Middle frontal gyrus (tissue), 1 donor: Measurements from ENCODE around the gene PCDHA12.
A peak's percentile ranks its signal among the peaks of the same experiment; 100 is the strongest.
"Not testable (repeated sequence)": the region's sequence is repeated elsewhere in the genome, so short reads cannot be mapped to it uniquely, and the experiment has no call there.

ENCODE experiments used
- DNase-seq: peaks from one replicate; pipeline ENCODE4 v3.0.0-alpha.2; 2015; ENCODE audit warnings: low spot score; ENCODE audit errors: extremely low spot score

PCDHA12 gene

DNA sequence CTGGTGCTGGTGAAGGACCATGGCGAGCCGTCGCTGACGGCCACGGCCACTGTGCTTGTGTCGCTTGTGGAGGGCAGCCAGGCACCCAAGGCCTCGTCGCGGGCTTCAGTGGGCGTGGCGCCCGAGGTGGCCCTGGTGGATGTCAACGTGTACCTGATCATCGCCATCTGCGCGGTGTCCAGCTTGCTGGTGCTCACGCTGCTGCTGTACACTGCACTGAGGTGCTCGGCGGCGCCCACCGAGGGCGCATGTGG is 17.2 kb upstream of the PCDHA12 start:
- DNase-seq = no peak

DNA sequence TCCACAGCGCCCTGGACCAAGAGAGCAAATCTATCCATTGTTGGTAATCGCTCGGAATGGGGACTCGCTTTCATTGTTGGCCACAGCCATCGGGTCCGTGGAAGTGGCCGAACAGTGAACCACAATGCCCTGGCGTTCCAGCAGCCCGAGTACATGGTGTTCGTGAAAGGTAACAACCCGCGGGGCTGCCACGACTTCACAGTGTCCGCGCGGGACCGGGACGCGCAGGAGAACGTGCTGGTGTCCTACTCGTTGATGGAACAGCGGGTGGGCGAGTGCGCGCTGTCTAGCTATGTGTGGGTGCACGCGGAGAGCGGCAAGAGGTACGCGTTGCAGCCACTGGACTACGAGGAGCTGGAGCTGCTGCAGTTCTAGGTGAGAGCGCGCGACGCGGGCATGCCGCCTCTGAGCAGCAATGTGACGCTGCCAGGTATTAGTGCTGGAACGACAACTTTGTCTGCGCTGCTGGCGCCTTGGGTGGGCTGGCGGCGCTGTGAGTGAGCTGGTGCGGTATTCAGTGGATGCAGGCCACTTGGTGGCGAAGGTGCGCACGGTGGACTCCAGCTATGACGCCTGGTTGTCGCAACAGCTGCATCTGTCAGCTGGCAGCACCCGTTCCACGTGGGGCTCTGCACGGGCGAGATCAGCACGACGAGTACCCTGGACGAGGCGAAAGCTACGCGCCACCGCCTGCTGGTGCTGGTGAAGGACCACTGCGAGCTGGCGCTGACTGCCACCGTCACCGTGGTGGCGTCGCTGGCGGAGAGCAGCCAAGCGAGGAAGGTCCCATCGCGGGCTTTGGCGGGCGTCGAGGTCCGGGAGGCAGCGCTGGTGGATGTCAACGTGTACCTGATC is 12.4 kb upstream of the PCDHA12 start:
- no peak for DNase-seq

GRCh38 chr5:140868721-140869554 is 6.2 kb upstream of the PCDHA12 start, which contains the start of gene PCDHA11:
PCDHA11 (plus strand) TSS chr5:140868957; CDS start chr5:140869104, 147 bp downstream.
- DNase-seq = no peak

GRCh38 chr5:140869555-140869886 is 5.6 kb upstream of the PCDHA12 start:
- no peak for DNase-seq

- no peak for DNase-seq
These were observed 4.6 kb upstream of the PCDHA12 start for GRCh38 chr5:140870221-140871201.

GRCh38 chr5:140876541-140877261 is 1.6 kb downstream of the PCDHA12 start:
- not testable (repeated sequence) for DNase-seq

GRCh38 chr5:140877262-140877581 is 2.1 kb downstream of the PCDHA12 start:
- no peak for DNase-seq

- DNase-seq = no peak
These were observed 6.9 kb downstream of the PCDHA12 start, which contains the start of gene PCDHA13 for GRCh38 chr5:140881889-140882590. PCDHA13 (plus strand) TSS chr5:140882124; CDS start chr5:140882269, 145 bp downstream.

DNA sequence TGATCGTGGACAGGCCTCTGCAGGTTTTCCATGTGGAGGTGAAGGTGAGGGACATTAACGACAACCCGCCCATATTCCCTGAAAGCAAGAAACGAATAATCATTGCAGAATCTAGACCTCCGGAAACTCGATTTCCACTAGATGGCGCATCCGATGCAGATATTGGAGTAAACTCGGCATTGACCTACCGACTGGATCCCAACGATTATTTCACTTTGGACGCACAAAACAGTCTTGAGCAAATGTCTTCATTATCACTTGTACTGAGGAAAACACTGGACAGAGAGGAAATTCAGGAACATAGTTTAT is 7.4 kb downstream of the PCDHA12 start:
- DNase-seq = no peak

GRCh38 chr5:140883373-140883772 is 8.3 kb downstream of the PCDHA12 start:
- DNase-seq = no peak

DNA sequence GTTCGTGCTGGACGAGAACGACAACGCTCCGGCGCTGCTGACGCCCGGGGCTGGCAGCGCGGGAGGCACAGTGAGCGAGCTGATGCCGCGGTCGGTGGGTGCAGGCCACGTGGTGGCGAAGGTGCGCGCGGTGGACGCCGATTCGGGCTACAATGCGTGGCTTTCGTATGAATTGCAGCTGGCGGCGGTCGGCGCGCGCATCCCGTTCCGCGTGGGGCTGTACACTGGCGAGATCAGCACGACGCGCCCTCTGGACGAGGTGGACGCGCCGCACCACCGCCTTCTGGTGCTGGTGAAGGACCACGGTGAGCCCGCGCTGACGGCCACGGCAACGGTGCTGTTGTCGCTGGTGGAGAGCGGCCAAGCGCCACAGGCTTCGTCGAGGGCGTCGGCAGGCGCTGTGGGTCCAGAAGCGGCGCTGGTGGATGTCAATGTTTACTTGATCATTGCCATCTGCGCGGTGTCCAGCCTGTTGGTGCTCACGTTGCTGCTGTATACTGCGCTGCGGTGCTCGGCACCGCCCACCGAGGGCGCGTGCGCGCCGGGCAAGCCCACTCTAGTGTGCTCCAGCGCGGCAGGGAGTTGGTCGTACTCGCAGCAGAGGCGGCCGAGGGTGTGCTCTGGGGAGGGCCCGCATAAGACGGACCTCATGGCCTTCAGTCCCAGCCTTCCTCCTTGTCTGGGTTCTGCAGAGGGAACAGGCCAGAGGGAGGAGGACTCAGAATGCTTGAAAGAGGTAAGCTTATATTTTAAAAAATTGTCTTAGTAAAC is 9.0 kb downstream of the PCDHA12 start:
- no peak for DNase-seq

GRCh38 chr5:140916325-140916724 is 41.2 kb downstream of the PCDHA12 start:
- no peak for DNase-seq

- peak; percentile 48 for DNase-seq
These were observed 48.5 kb downstream of the PCDHA12 start for GRCh38 chr5:140923601-140924000.

DNA sequence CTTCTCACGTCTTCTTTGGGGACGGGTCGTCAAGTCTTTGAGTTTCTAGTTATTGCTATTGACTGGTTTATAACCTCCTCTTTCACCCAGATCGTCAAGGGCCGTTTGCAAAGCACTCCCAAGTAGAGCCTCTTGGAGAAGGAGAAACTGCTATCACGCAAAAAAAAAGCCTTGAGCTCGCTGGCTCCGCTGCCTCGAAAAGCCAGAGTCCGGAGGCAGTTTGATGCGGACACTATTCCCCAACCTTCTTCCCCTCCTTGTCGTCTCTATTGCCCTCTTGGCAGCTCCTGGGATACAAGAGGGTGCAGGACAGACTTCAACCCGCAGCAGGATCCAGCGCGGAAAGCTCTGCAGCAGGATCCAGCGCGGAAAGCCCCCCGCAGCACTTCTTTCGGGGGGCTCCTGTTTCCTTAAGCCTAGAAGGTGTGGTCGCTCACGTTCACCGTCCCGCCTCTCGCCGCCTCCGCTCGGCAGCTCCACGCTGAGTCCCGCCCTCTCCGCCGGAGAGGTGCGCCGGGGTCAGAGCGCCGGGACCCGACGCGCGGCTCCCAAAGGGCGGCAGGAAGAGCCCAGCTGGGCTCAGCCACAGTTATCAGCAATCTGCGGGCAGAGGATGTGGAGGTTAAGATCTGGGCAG is 50.8 kb downstream of the PCDHA12 start, which contains the start of gene PCDHAC1:
TSS of gene PCDHAC1 (plus strand) at position 494 of the 637 bp plus-strand sequence. CDS start 594 bp downstream, outside the sequence.
- no peak for DNase-seq

GRCh38 chr5:140926443-140927227 is 51.5 kb downstream of the PCDHA12 start:
- peak; percentile 58 for DNase-seq

- DNase-seq = no peak
These were observed 52.1 kb downstream of the PCDHA12 start for GRCh38 chr5:140927228-140927573.
